SU-DHL-6 (cell line): ENCODE data around the gene PARP14.

Source experiments
- H2AFZ ChIP-seq: fragments of 200-600 bp; sonication (generic); 2 replicates; pipeline ENCODE4 v1.6.1; 2014; ENCODE audit warnings: low read depth, mild to moderate bottlenecking, moderate library complexity, mixed read lengths, antibody characterized with exemption, low read length; ENCODE audit not compliant: severe bottlenecking
- H3F3A ChIP-seq: fragments of 200-600 bp; shearing (Covaris generic); 2 replicates; pipeline ENCODE4 v1.6.0; 2016; ENCODE audit warnings: antibody characterized with exemption, mild to moderate bottlenecking; ENCODE audit not compliant: insufficient read depth
- H3K27ac ChIP-seq: fragments of 200-600 bp; sonication (generic); 2 replicates; pipeline ENCODE4 v1.5.1; 2016; ENCODE audit warnings: low read depth, mild to moderate bottlenecking, low read length, moderate library complexity, mixed read lengths
- H3K27me3 ChIP-seq: fragments of 200-600 bp; sonication (generic), shearing (Covaris generic); 2 replicates; pipeline ENCODE4 v1.6.0; 2014; ENCODE audit warnings: mild to moderate bottlenecking, low read length
- H3K36me3 ChIP-seq: fragments of 200-600 bp; sonication (generic); 2 replicates; pipeline ENCODE4 v1.6.1; 2014; ENCODE audit warnings: mild to moderate bottlenecking, low read length, mixed read lengths
- H3K4me2 ChIP-seq: fragments of 300-600, 200-600 bp; shearing (Covaris generic), sonication (generic); 2 replicates; pipeline ENCODE4 v1.6.0; 2014; ENCODE audit warnings: low read length, low read depth, mild to moderate bottlenecking; ENCODE audit not compliant: poor library complexity, severe bottlenecking
- H3K4me3 ChIP-seq: fragments of 200-600 bp; sonication (generic); 2 replicates; pipeline ENCODE4 v1.5.1; 2014; ENCODE audit warnings: antibody characterized with exemption, low read length, mild to moderate bottlenecking, mixed read lengths; ENCODE audit not compliant: insufficient read depth, poor library complexity, severe bottlenecking
- H3K79me2 ChIP-seq: fragments of 200-600 bp; sonication (generic); 2 replicates; pipeline ENCODE4 v1.6.1; 2014; ENCODE audit warnings: mild to moderate bottlenecking, low read length, moderate library complexity; ENCODE audit not compliant: insufficient read depth
- H3K9ac ChIP-seq: fragments of 200-600 bp; sonication (generic); 2 replicates; pipeline ENCODE4 v1.7.0; 2014; ENCODE audit warnings: mild to moderate bottlenecking, low read length
- H3K9me2 ChIP-seq: fragments of 200-600 bp; sonication (generic); replicated peaks from 2 replicates; pipeline ENCODE4 v1.6.1; 2014; ENCODE audit warnings: low read length; ENCODE audit not compliant: insufficient read depth
- H3K9me3 ChIP-seq: fragments of 200-600 bp; sonication (generic); 2 replicates; pipeline ENCODE4 v1.6.1; 2014; ENCODE audit warnings: low read length, mixed read lengths; ENCODE audit not compliant: insufficient read depth
- H4K20me1 ChIP-seq: fragments of 200-600 bp; sonication (generic); 2 replicates; pipeline ENCODE4 v1.6.1; 2014; ENCODE audit warnings: low read depth, mild to moderate bottlenecking, antibody characterized with exemption, low read length, moderate library complexity, mixed read lengths
- CTCF ChIP-seq: fragments of 200-600 bp; sonication (generic); IDR thresholded peaks from one replicate; pipeline ENCODE4 v1.5.1; 2017; ENCODE audit warnings: antibody characterized with exemption, mild to moderate bottlenecking, low read length, moderate library complexity; ENCODE audit not compliant: insufficient read depth, poor library complexity, severe bottlenecking
- EZH2phosphoT487 ChIP-seq: fragments of 200-600 bp; sonication (generic), shearing (Covaris generic); conservative IDR thresholded peaks from 2 replicates; pipeline ENCODE4 v1.6.1; 2018; ENCODE audit warnings: mild to moderate bottlenecking, antibody characterized with exemption, low read length, moderate library complexity, mixed read lengths

The PARP14 gene

DNA sequence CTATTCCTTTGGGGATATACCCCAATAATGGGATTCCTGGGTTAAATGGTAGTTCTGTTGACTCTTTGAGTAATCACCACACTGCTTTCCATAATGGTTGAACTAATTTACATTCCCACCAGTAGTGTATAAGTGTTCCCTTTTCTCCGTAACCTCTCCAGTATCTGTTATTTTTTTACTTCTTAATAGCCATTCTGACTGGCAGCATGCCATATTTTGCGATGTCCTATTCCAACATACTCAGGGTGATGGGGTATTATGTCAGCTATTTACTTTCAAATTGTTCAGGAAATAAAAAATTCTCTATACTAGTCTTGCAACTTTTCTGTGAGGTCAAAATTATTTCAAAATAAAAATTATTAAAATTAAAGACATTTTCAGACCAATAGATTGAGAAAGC is 9.1 kb upstream of the PARP14 start:
- Histone ChIP-seq H3K4me3 (no peak overlapping the region), H3K9ac (no peak overlapping the region), H3K9me2 (no peaks in the 10 kb centered on the region), H3K27ac (no peak overlapping the region), H3K79me2 (no peaks in the 10 kb centered on the region), H3K4me2 (no peak overlapping the region), H4K20me1 (no peaks in the 10 kb centered on the region), H3F3A (no peaks in the 10 kb centered on the region), H3K27me3 (no peaks in the 10 kb centered on the region), H2AFZ (no peak overlapping the region), H3K36me3 (no peaks in the 10 kb centered on the region), H3K9me3 (no peaks in the 10 kb centered on the region)
- TF ChIP-seq CTCF, result no peak

DNA sequence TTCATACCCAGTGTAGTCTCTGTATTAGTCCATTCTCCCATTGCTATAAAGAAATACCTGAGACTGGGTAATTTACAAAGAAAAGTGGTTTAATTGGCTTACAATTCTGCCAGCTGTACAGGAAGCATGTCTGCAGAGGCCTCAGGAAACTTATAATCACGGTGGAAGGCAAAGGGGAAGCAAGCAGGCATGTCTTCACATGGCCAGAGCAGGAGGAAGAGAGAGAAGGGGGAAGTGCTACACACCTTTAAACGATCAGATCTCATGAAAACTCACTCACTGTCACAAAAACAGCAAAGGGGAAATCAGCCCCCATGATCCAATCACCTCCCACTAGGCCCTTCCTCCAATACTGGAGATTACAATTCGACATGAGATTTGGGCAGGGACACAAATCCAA is 6.3 kb upstream of the PARP14 start:
- no peak overlapping the region for H2AFZ ChIP-seq
- H3K27me3 ChIP-seq, result no peaks in the 10 kb centered on the region
- no peak overlapping the region for H3K9ac ChIP-seq
- H3K4me3 ChIP-seq, result no peak overlapping the region
- no peak overlapping the region for H3K27ac ChIP-seq
- H3K4me2 ChIP-seq, result no peak overlapping the region
- TF ChIP-seq CTCF, result no peak
- no peak for TF ChIP-seq EZH2phosphoT487
- no peaks in the 10 kb centered on the region for H3K79me2 ChIP-seq
- no peaks in the 10 kb centered on the region for H3K9me3 ChIP-seq
- H3K9me2 ChIP-seq, result no peaks in the 10 kb centered on the region
- H4K20me1 ChIP-seq, result no peaks in the 10 kb centered on the region
- no peaks in the 10 kb centered on the region for H3K36me3 ChIP-seq
- no peaks in the 10 kb centered on the region for H3F3A ChIP-seq

GRCh38 chr3:122676759-122677158 is 3.9 kb upstream of the PARP14 start:
- Histone ChIP-seq H4K20me1 (no peaks in the 10 kb centered on the region), H2AFZ (no peak overlapping the region), H3K9me3 (no peaks in the 10 kb centered on the region), H3K27me3 (no peaks in the 10 kb centered on the region), H3K36me3 (no peaks in the 10 kb centered on the region), H3K4me3 (no peak overlapping the region), H3K27ac (no peak overlapping the region), H3F3A (no peaks in the 10 kb centered on the region), H3K79me2 (no peaks in the 10 kb centered on the region), H3K9ac (no peak overlapping the region), H3K4me2 (no peak overlapping the region), H3K9me2 (no peaks in the 10 kb centered on the region)
- no peak for TF ChIP-seq CTCF
- TF ChIP-seq EZH2phosphoT487, result no peak

GRCh38 chr3:122677216-122677615 is 3.4 kb upstream of the PARP14 start:
- Histone ChIP-seq H3K79me2 (no peaks in the 10 kb centered on the region), H3K9me3 (no peaks in the 10 kb centered on the region), H3K9me2 (no peaks in the 10 kb centered on the region), H3K9ac (no peak overlapping the region), H4K20me1 (no peaks in the 10 kb centered on the region), H3K36me3 (no peaks in the 10 kb centered on the region), H3K27ac (no peak overlapping the region), H3K4me2 (no peak overlapping the region), H3K27me3 (no peaks in the 10 kb centered on the region), H3K4me3 (no peak overlapping the region), H2AFZ (no peak overlapping the region), H3F3A (no peaks in the 10 kb centered on the region)
- no peak for TF ChIP-seq EZH2phosphoT487
- TF ChIP-seq CTCF, result no peak
